Measurements from ENCODE around the gene MSN.

Gene MSN

GRCh38 chrX:65674204-65674893 lies 6.9 kb downstream of the MSN start:
- no peak for DNase-seq (ENCODE audit: low read depth)

- DNase-seq (ENCODE audit: low read depth) = peak; percentile 81
These were observed 10.6 kb downstream of the MSN start for GRCh38 chrX:65677954-65678469.

- DNase-seq (ENCODE audit: low read depth) = no peak
These were observed 11.7 kb downstream of the MSN start for GRCh38 chrX:65679071-65679540.

GRCh38 chrX:65681810-65682209 lies 14.4 kb downstream of the MSN start:
- DNase-seq (ENCODE audit: low read depth) = no peak

GRCh38 chrX:65685112-65685511 lies 17.7 kb downstream of the MSN start:
- no peak for DNase-seq (ENCODE audit: low read depth)

GRCh38 chrX:65686236-65686635 lies 18.8 kb downstream of the MSN start:
- no peak for DNase-seq (ENCODE audit: low read depth)

- no peak for DNase-seq (ENCODE audit: low read depth)
These were observed 19.9 kb downstream of the MSN start for GRCh38 chrX:65687367-65687766.

- no peak for DNase-seq (ENCODE audit: low read depth)
These were observed 21.0 kb downstream of the MSN start for GRCh38 chrX:65688403-65688871.

GRCh38 chrX:65689377-65689776 lies 21.9 kb downstream of the MSN start:
- no peak for DNase-seq (ENCODE audit: low read depth)

- no peak for DNase-seq (ENCODE audit: low read depth)
These were observed 22.8 kb downstream of the MSN start for GRCh38 chrX:65690057-65690855.

GRCh38 chrX:65695849-65696449 lies 28.5 kb downstream of the MSN start:
- DNase-seq (ENCODE audit: low read depth) = no peak

- no peak for DNase-seq (ENCODE audit: low read depth)
These were observed 29.2 kb downstream of the MSN start for GRCh38 chrX:65696613-65697012.

GRCh38 chrX:65697211-65697641 lies 29.8 kb downstream of the MSN start:
- no peak for DNase-seq (ENCODE audit: low read depth)

- DNase-seq (ENCODE audit: low read depth) = no peak
These were observed 30.7 kb downstream of the MSN start for GRCh38 chrX:65697915-65698796.

- no peak for DNase-seq (ENCODE audit: low read depth)
These were observed 35.5 kb downstream of the MSN start for GRCh38 chrX:65702956-65703355.

GRCh38 chrX:65705439-65705838 lies 38.0 kb downstream of the MSN start:
- no peak for DNase-seq (ENCODE audit: low read depth)

GRCh38 chrX:65706041-65706828 lies 38.8 kb downstream of the MSN start:
- no peak for DNase-seq (ENCODE audit: low read depth)

- no peak for DNase-seq (ENCODE audit: low read depth)
These were observed 39.7 kb downstream of the MSN start for GRCh38 chrX:65707151-65707550.

GRCh38 chrX:65712005-65712806 lies 44.8 kb downstream of the MSN start:
- DNase-seq (ENCODE audit: low read depth) = no peak

GRCh38 chrX:65718538-65718937 lies 51.1 kb downstream of the MSN start:
- DNase-seq (ENCODE audit: low read depth) = no peak
